PC-3 (cell line): ENCODE results near the gene KDM4F. TPM values are rescaled to one million over a fixed set of nuclear protein-coding genes. Genes with fewer than 3 reads are reported as not detected.

Source experiments
- ATAC-seq: fragments of 200-7000 bp; cut with Tn5 transposase; 2 replicates; pipeline ENCODE4 v1.9.1; 2020; ENCODE audit warnings: mild to moderate bottlenecking, moderate library complexity
- BruUV-seq: library from RNA; stranded (reverse); fragments of 400-500 nt; replicated peaks from 2 replicates; lab custom pipeline; 2021; lab: Mats Ljungman, UMichigan
- CTCF ChIA-PET: fragments of 300-600 bp; sonication (Branson Sonifier 250); formaldehyde crosslinking; loops from one replicate; lab custom pipeline; 2022; ENCODE audit warnings: antibody characterized with exemption; lab: Charles Lee
- POLR2A ChIA-PET: fragments of 300-600 bp; sonication (Branson Sonifier 250); formaldehyde crosslinking; loops from one replicate; lab custom pipeline; 2022; ENCODE audit warnings: antibody characterized with exemption; ENCODE audit not compliant: unreplicated experiment; lab: Charles Lee
- DNase-seq: peaks from one replicate; pipeline ENCODE4 v3.0.0-alpha.2; 2015
- H2AFZ ChIP-seq: fragments of 300-600 bp; sonication (generic); 2 replicates; pipeline ENCODE4 v1.6.0; 2016; ENCODE audit warnings: antibody characterized with exemption, low read length
- H3F3A ChIP-seq: fragments of 300-600 bp; sonication (generic); one replicate; pipeline ENCODE4 v1.6.0; 2017; ENCODE audit warnings: antibody characterized with exemption, low read length, control low read depth, mild to moderate bottlenecking; ENCODE audit not compliant: unreplicated experiment
- H3K27ac ChIP-seq: fragments of 300-600 bp; sonication (generic); 2 replicates; pipeline ENCODE4 v1.5.1; 2016; ENCODE audit warnings: mild to moderate bottlenecking, low read length
- H3K27me3 ChIP-seq: fragments of 300-600 bp; sonication (generic); 2 replicates; pipeline ENCODE4 v1.6.1; 2016; ENCODE audit warnings: low read length, mixed read lengths
- H3K36me3 ChIP-seq: fragments of 300-600 bp; sonication (generic); 2 replicates; pipeline ENCODE4 v1.6.1; 2016; ENCODE audit warnings: low read depth, mixed run types, low read length, mixed read lengths
- H3K4me1 ChIP-seq: fragments of 300-600 bp; sonication (generic); 2 replicates; pipeline ENCODE4 v1.5.1; 2016; ENCODE audit warnings: low read length; ENCODE audit not compliant: insufficient read depth
- H3K4me2 ChIP-seq: fragments of 300-600 bp; sonication (generic); 2 replicates; pipeline ENCODE4 v1.6.0; 2016; ENCODE audit warnings: low read length
- H3K4me3 ChIP-seq: fragments of 300-600 bp; sonication (generic); 2 replicates; pipeline ENCODE4 v1.5.1; 2016; ENCODE audit warnings: mild to moderate bottlenecking, low read length, mixed read lengths
- H3K79me2 ChIP-seq: fragments of 300-600 bp; sonication (generic); 2 replicates; pipeline ENCODE4 v1.6.1; 2017; ENCODE audit warnings: low read length, mixed read lengths
- H3K9ac ChIP-seq: fragments of 300-600 bp; sonication (generic); 2 replicates; pipeline ENCODE4 v1.6.0; 2016; ENCODE audit warnings: mild to moderate bottlenecking, low read length
- H3K9me2 ChIP-seq: fragments of 300-600 bp; sonication (generic); replicated peaks from 2 replicates; pipeline ENCODE4 v1.6.1; 2016; ENCODE audit warnings: mixed run types, low read length, mixed read lengths
- H3K9me3 ChIP-seq: fragments of 300-600 bp; sonication (generic); 2 replicates; pipeline ENCODE4 v1.6.1; 2016; ENCODE audit warnings: low read length, mixed read lengths
- H4K20me1 ChIP-seq: fragments of 300-600 bp; sonication (generic); 2 replicates; pipeline ENCODE4 v1.6.1; 2016; ENCODE audit warnings: low read length, mixed read lengths
- CTCF ChIP-seq: fragments of 300-600 bp; sonication (generic); conservative IDR thresholded peaks from 2 replicates; pipeline ENCODE4 v1.5.1; 2017; ENCODE audit warnings: antibody characterized with exemption, low read depth, mild to moderate bottlenecking, low read length
- EZH2 ChIP-seq: fragments of 300-600 bp; sonication (generic); IDR thresholded peaks from one replicate; pipeline ENCODE4 v1.6.1; 2017; ENCODE audit warnings: antibody characterized with exemption, mild to moderate bottlenecking, low read length; ENCODE audit not compliant: unreplicated experiment
- EZH2phosphoT487 ChIP-seq: fragments of 300-600 bp; sonication (generic); IDR thresholded peaks from 2 replicates; pipeline ENCODE4 v1.6.1; 2018; ENCODE audit warnings: mild to moderate bottlenecking, antibody characterized with exemption, low read length, borderline replicate concordance
- intact Hi-C: fragments of 100-400 bp; cut with micrococcal nuclease; formaldehyde crosslinking; loops from 2 replicates; pipeline ENCODE4 v1.9.0; 2023
- total RNA-seq: library from RNA; depleted of rRNA; stranded (reverse); fragments of >200 nt; gene quantifications from 2 replicates; pipeline ENCODE4 v1.2.3, GENCODE V29; 2014

Gene KDM4F
- total RNA-seq, 1 experiment from 2014 or later = not detected

GRCh38 chr11:95076981-95077380 lies 27.8 kb downstream of the KDM4F start:
- no peaks in the 10 kb centered on the region for H3F3A ChIP-seq
- intact Hi-C loops = no loop called here
- no TSS peak for BruUV-seq
- H3K4me2 ChIP-seq = no peak overlapping the region
- H3K9ac ChIP-seq = no peak overlapping the region
- H3K36me3 ChIP-seq = no peaks in the 10 kb centered on the region
- DNase-seq (no peak), ATAC-seq (no peak)
- H3K9me2 ChIP-seq = no peaks in the 10 kb centered on the region
- H3K27ac ChIP-seq = no peak overlapping the region
- H3K4me1 ChIP-seq = peaks cover 32% of the 10 kb centered on the region
- H3K27me3 ChIP-seq = no peaks in the 10 kb centered on the region
- no peak for TF ChIP-seq EZH2
- TF ChIP-seq CTCF = no peak
- no peak for TF ChIP-seq EZH2phosphoT487
- H4K20me1 ChIP-seq = no peaks in the 10 kb centered on the region
- no peaks in the 10 kb centered on the region for H3K79me2 ChIP-seq
- ChIA-PET POLR2A (no interaction called here), CTCF (interaction anchor here (1.7 kb wide), 1 partner anchor 75 kb away, joined by 6 read pairs; no protein-coding TSS in a partner anchor)
- no peak overlapping the region for H2AFZ ChIP-seq
- no peak overlapping the region for H3K4me3 ChIP-seq
- no peaks in the 10 kb centered on the region for H3K9me3 ChIP-seq

GRCh38 chr11:95078526-95078925 lies 29.3 kb downstream of the KDM4F start:
- CTCF ChIA-PET = no interaction called here

More at GRCh38 chr11:95078526-95078925, 29.3 kb downstream of the KDM4F start:
- no peak for ATAC-seq
- Histone ChIP-seq H4K20me1 (no peaks in the 10 kb centered on the region), H3K9ac (no peak overlapping the region), H3K36me3 (no peaks in the 10 kb centered on the region), H3K4me3 (no peak overlapping the region), H2AFZ (no peak overlapping the region), H3K27me3 (no peaks in the 10 kb centered on the region), H3F3A (no peaks in the 10 kb centered on the region), H3K79me2 (no peaks in the 10 kb centered on the region), H3K9me3 (no peaks in the 10 kb centered on the region), H3K27ac (no peak overlapping the region), H3K4me1 (peaks cover 22% of the 10 kb centered on the region), H3K9me2 (no peaks in the 10 kb centered on the region), H3K4me2 (no peak overlapping the region)
- no peak for TF ChIP-seq EZH2phosphoT487
- TF ChIP-seq CTCF = no peak
- TF ChIP-seq EZH2 = no peak
- no TSS peak for BruUV-seq
- intact Hi-C loops = no loop called here
- POLR2A ChIA-PET = no interaction called here
- peak; percentile 42 for DNase-seq
